COLO668 (cell line): ENCODE results near the gene FBXL14.

ENCODE experiments used
- DNase-seq: peaks from one replicate; lab custom pipeline; 2025; ENCODE audit not compliant: unreplicated experiment; lab: John Stamatoyannopoulos, UW

The FBXL14 gene, protein sequence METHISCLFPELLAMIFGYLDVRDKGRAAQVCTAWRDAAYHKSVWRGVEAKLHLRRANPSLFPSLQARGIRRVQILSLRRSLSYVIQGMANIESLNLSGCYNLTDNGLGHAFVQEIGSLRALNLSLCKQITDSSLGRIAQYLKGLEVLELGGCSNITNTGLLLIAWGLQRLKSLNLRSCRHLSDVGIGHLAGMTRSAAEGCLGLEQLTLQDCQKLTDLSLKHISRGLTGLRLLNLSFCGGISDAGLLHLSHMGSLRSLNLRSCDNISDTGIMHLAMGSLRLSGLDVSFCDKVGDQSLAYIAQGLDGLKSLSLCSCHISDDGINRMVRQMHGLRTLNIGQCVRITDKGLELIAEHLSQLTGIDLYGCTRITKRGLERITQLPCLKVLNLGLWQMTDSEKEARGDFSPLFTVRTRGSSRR

DNA sequence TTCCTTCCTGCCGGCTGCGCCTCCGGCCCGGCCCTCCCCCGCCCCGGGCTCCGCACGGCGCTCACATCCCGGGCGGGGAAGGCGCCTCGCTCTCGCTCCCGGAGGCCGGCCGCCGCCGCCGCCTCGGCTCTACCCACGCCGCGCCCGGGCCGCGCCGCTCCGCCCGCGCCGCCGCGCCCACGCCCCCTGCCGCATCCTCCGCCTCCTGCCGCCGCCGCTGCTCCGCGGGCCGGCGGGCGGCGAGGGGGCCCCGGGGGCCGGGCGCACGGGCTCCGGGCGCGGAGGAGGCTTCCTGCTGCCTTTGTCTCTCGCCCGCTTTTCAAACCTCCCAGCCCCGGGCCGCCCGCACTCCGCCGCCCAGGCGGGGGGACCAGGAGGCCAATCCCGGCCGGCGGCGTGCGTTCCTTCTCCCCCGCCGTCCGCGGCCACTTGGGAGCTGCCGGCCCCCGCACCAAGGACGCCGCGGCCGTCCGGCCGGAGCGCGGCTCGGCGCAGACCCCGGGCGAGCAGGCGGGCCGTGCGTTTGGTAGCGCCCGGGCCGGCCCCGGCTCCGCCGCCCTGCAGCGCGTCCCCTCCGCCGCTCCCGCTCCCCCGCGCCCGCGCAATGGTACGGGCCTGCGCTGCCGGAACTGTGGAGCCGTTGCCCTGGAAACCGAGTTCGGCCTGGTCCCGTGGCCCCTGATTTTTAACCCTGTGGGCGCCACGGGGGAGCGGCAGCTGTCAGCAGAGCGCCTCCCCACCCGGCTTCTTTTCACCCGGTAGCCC, at the start of gene FBXL14:
TSS of gene FBXL14 (minus strand) at position 321 of the 765 bp plus-strand sequence. CDS start 515 bp downstream, outside the sequence.
- peak; percentile 95 for DNase-seq

DNA sequence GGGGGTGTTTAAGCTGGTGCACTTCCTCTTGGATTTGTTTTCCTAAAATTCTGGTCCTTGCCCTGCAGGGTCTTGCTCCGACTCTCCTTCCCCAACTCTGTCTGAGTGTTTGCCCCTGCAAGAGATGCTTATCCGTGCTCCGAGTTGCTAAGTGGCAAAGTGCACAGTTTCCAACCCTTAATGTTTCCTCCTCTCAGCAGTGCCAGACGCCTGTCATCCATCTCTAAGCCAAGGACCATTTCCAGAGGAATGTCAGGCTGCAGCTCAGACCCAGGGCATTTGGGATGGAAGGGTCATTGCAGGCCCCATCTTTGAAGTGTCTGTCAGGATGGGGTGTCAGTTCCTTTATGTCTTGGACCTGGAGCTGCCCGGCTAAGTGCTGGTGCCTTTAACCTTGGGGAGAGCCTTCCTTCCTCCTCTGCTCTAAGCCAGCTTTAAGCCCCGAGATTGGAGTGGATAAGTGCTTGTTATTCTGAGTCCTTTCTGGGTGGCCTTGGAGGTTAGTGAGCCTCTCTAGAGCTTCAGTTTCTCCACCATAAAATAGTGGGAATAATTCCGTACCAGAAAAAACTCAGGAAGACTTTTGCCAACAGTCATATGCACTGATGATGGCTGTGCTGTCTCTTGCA, 49.6 kb upstream of the FBXL14 start:
- no peak for DNase-seq

DNA sequence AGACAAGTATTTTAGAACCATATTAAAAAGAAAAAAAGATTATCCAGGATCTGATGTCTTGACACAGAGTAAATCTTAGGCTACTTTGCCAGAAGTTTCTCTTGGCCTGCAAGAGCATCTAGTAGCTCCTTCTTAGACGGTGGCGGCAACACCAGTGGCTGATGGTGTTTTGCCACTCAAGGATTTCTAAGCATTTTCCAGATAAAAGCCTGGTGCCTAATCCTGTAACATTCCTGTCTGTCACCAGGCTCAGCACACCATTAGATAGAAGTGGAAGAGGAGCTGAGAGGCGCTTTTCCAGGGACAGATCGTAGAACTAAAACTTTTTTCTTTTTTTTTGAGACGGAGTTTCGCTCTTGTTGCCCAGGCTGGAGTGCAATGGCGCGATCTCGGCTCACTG, 48.7 kb upstream of the FBXL14 start:
- DNase-seq, result no peak

DNA sequence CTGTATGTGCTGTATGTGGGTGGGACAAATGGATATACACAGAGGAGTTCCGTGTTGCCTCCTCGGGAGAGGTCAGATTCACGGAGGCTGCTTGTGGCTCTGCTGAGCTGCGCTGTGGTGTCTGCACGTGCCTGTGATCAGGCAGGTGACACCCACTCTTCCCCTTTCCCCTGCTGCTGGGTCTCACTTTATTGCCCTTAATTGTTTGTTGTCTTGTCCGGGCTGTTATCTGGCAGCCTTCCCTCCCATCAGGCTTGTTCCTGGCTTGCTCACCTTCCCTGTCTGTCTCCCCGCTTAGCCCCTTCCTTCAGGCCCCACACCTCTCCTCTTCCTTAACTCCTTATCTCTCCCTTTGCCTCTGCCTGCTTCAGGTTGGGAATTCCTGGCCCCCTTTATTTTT, 48.1 kb upstream of the FBXL14 start:
- no peak for DNase-seq

DNA sequence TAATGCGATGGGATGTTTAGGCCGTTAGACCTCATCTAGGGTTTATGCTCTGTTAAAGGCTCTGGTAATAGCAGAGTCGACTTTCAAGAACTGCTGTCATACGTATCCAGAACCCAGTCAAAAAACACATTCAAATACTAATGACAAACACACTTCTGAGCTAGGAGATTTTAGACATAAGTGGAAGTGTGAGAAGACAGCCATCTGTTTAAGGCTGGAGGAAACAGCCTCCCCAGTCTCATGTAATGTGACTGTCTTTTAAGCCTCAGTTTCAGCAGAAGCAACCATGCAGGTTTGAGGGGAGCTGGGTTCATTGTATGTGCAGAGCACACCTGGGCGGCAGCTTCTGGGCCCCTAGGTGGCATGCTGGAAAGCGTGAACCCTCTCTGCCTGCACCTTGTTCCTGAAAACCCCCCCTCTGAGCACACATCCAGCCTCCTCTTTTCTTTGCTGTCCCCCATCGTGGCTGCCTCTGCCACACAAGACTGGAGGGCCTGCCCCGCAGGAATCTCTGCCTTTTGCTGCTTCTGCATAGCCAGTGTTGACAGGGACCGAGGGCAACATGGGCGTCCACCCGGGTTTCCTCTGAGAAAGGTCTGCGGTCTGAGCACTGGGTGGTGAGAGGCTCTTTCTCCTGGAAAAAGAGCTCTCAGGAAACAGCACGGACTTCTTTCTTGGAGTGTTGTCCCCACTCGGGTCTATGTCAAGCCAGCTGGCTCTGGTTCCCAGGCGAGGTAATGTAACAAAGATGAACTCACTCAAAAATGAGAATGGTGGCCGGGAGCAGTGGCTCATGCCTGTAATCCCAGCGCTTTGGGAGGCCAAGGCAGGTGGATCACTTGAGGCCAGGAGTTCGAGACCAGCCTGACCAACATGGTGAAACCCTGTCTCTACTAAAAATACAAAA, 46.2 kb upstream of the FBXL14 start:
- no peak for DNase-seq

DNA sequence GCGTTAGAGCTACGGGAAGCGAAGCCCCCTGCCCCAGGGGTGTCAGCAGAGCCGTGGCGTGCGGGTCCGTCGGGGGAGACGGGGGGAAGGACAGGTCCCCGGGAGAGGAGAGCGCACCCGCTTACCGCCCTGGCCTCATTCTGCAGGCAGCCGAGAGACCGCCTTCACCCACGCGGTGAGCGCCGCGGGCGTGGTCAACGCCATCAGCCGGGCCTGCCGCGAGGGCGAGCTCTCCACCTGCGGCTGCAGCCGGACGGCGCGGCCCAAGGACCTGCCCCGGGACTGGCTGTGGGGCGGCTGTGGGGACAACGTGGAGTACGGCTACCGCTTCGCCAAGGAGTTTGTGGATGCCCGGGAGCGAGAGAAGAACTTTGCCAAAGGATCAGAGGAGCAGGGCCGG, 45.2 kb upstream of the FBXL14 start:
- no peak for DNase-seq

DNA sequence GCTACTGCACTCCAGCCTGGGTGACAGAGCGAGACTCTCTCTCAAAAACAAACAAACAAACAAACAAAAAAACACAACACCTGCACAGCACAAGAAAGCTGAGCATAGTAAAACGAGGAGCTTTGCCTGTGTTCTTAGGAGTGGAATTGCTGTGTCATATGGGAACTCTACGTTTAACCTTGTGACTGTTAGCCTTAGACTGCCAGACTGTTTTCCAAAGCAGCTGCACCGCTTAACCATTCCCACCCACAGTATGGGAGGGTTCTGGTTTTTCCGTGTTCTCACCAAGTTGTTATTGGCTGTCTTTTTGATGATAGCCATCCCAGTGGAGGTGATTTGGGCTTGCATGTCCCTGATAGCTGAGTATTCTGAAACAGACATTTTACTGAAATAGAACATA, 43.8 kb upstream of the FBXL14 start:
- no peak for DNase-seq

DNA sequence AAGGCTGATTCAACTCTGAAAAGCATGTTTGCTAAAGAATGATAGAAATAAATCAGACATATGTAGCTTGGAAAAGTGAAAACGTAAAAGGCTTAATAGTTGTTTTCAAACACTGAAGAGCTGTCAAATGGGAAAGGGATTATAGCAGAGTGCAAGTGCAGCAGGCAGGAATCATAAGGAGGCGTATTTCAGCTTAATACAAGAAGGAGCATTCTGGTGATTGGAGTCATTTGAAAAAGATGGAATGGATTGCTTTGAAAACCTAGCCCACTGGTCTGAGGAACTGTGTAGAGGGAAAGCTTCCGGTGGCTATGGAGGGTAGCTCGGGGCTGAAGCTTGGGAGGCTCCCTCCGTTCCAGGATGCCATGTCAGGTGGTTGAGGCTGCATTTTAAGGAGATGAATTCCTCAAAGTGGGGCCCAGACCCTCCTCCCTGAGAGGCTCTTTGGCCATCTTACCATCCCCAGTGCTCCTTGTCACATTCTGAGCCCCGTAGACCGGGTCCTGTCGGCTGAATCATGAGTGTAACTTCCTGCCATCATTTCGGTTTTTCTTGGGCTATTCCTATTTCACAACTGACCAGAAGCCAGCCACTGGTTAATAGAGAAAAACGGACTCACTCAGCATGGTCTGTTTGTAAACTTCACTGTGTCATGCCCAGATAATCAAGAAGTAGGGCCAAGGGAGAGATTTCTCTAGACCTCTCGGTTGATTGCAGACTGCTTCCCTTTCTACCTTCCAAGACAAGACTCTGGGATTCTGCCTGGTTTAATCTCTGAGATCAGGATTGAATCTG, 41.1 kb upstream of the FBXL14 start:
- DNase-seq, result no peak

DNA sequence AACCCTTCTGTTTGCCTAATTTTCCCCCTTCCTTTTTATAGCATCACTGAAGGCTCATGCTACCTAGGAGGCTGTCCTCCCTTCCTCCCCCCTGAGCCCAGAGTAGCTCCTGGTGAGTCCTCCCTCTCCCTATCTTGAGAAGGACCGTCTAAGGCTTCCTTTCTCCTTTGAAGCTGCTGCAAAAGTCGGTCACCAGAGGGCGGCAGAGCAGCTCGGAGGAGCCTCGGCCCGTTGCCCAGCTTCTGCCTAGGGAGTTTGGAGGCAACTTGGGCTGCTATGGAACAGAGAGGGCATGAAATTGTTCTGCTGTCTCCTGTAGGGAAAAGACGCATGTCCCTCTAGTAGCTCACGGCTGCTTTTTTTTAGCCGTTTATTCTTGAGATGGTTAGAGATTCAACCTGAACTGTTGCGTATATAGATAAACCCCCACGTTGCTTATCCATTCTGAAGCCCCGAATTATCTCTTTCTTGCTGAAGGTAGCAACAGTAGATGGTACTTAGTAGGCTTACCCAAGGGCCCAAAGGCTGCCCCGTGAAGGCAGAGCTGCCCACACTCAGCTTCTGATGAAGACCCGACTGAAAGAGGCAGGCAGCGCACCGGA, 40.3 kb upstream of the FBXL14 start:
- DNase-seq, result peak; percentile 68

DNA sequence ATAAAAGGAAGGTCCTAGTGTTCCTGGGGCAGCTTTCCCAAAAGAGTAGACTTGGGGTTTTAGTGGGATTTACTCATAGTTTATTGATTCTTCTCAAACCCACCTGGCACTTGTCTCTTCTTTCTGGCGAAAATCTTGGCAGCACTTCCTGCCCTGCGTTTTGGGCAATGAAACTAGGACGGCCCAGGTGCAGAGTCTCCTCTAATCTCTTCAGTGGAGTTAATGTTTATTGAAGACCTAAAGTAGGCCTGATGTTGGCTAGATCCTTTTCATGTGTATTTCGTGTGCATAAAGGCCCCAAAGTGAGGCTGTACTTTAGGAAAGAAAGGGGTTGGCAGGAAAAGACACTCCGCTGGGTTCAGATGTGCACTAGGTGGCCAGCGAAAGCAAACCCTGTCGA, 39.8 kb upstream of the FBXL14 start:
- no peak for DNase-seq

DNA sequence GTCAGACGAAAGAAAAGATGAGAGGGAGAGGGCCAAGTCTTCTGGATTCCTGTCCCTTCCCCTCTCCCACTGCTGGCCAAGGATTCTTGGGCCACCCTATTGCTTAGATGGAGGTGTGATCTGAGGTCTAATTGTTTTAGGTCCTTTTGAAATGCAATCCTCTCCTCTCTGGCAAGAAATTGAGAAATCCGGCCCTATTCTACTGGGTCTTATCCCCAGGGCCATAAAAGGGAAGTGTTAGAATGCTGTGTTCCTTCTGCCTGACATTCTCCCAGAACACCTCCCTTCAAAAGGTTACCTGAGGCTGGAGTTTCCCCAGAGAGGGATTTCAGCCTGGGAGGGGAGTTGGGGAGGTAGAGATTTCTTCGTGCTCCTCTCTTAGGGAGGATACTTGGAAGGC, 39.1 kb upstream of the FBXL14 start:
- DNase-seq, result no peak

DNA sequence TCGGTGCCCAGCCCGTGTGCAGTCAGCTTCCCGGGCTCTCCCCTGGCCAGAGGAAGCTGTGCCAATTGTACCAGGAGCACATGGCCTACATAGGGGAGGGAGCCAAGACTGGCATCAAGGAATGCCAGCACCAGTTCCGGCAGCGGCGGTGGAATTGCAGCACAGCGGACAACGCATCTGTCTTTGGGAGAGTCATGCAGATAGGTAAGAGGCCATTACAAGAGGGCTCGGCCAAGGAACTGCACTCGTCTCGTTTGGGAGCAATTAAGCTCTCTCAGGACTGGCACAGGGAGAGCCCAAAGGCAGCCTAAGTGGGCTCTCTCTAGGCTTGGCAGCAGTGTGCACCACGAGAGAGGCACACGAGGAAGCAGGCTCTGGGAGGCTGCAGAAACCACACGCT, 38.3 kb upstream of the FBXL14 start:
- DNase-seq, result no peak

DNA sequence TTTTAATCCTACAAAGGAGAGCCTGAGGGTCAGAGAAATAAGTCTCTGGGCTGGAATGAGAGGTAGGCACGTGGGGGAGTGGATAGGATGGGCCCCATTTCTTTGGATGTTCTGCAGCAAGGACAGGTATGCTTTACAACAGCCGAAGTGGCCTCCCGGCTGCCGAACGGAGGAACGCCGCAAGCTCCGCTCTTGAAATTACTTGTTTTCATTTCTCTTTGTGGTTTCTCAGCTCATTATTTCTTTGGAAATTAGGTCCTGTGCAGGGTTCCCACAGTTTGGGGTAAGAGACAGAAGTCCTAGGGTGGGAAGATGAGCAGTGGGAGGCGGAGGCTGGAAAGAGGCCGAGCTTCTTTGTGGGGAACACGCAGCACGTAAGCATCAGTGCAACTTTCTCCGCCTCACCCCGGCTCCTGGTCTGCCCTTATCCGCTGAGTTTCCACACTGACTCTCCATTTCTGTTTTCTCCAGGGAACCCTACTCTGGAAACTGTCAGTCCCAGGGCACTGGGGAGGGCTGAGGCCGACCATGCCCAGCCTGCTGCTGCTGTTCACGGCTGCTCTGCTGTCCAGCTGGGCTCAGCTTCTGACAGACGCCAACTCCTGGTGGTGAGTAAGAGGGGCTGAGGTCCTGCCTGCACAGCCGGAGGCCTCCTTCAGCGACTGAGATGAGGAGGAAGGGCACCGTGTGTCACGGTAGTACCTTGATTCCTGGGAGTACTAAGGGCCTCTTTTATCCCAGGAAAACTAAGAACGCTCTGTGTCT, 36.6 kb upstream of the FBXL14 start:
- DNase-seq, result no peak

DNA sequence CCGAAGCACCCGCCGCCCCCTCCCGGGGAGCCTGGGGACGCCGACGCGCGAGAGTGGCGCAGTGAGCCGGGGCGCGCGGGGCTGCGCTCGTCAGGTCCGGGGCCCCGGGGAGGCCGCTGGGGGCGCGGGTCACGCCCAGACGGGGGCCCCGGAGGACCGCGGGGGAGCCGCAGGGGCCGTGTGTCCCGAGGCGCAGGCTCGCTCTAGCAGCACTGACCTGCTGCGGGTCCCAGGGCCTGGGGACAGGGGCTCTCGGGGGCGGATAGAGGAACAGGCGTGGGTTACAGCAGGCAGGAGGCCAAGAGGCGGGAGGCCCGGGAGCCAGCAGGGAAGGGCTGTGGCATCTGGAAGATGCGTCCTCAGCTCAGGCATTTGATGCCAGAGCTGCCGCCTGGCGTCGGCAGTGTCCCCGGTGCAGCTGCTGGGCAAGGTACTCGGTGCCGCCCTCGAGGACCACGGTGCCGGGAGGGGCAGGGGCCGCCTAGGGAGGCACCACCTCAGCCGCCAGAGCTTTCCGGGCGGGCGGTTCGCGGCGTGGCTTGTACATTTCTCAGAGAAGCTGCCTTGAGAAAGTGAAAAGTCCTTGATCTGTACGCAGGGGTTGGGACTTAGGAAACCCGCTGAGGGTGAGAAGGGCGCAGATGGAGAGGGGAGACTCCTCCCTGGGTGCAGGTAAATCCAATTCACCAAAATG, 35.9 kb upstream of the FBXL14 start:
- peak; percentile 71 for DNase-seq

DNA sequence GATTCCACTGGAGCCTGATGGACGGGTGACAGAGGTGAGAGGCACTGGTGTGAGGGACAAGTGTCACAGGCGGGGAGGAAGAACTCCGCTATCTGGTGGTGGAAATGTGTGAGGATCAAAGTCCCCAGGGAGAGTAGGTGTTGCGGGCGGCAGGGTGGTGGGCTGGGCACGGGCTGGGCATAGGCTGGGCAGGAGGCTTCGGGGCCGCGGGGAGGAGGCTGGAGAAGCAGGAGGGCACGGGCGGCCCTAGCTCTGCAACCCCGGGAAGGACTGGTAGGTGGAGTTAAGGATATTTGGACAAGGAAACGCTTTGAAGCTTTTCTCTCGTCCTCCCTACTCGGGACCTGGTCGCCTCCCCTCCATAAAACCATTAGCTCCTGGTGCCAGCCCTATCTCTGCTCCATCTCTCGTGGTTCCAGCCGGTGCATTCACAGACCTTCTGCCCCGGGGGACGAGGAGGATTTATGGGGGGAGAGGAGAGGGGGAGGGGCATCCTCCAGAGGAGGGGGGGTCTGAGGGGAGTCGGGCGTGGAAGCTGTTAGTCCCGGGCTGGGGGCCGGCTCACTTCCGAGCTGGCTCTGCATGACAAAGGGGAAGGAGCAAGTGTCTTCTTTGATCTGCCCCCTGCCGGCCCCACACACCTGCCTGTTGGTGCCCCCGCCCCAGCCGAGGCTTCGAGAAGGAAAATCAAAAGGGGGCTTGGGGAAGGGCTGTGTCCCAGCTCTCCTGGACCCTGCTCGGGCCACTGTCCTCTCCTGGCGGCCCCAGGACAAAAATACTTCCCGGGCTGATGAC, 35.2 kb upstream of the FBXL14 start:
- DNase-seq, result no peak

DNA sequence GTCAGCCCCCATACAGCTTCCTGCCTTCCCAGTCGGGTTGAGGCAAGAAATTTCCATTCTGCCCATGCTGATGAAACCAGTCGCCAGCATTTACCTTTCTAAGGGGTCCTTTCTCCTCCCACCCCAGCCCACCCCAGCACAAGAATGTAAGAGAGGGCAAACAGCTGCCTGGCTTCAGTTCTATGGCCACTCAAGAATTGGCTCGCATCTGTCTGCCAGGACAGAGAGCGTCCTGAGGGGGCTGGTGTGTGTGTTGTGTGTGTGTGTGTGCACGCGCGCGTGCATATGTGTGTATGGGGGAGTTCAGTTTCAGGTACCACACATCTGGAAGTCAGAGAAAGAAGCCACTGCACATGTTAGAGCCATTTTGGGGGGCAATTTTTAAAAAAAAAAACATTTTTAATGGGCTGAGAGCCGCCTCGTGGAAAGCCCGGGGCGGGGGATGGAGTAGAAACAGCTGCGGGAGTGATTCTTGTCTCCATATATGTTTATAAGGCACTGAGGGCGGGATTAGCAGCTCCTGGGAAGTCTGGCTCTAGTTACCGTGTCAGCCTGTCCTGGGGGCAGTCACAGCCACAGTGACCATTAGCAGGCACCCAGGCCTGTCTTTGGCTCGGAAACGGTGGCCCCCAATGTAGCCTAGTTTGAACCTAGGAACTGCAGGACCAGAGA, 34.4 kb upstream of the FBXL14 start, which contains the start of gene WNT5B:
TSS of gene WNT5B (plus strand) at position 566 of the 672 bp plus-strand sequence. CDS start 2,124 bp downstream, outside the sequence.
- DNase-seq, result no peak

DNA sequence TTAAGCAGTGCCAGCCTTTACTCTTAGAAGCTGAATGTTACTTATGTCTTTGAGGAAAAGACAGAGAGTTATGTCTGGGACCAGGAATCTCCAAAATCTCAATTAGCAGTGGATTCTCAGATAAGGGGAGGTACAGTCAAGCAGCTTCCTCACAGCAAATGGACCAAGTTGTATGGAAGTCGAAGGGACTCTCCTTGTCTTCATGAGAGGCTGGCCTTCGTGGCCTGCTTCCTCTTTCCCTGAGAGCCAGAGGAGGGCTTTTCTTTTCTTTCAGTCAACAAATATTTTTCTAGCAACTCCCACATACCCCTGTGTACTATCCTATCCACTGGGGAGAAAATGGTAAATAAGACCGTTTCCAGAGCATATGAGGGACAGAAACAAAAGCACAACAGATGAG, 28.0 kb upstream of the FBXL14 start:
- DNase-seq, result no peak
